Measurements from ENCODE around the gene EDEM3. TPM values are rescaled to one million over a fixed set of nuclear protein-coding genes. Genes with fewer than 3 reads are reported as not detected.

EDEM3 gene
- total and polyA plus RNA-seq, 2 donors (not counting 1 experiment from before 2014, with no cell fraction given), result 4.3 to 20.9 TPM

GRCh38 chr1:184800876-184801275 lies 46.2 kb upstream of the EDEM3 start:
- no peak for ATAC-seq (ENCODE audit: low read depth)
- H3K4me1 Mint-ChIP-seq, result peaks cover 5% of the 10 kb centered on the region
- TF ChIP-seq EZH2 (IDR thresholded peaks at IDR 0.05; ENCODE audit: borderline replicate concordance, insufficient read depth, low read depth, low read length, poor library complexity, severe bottlenecking), result no peak
- TF ChIP-seq, protein P1, sequence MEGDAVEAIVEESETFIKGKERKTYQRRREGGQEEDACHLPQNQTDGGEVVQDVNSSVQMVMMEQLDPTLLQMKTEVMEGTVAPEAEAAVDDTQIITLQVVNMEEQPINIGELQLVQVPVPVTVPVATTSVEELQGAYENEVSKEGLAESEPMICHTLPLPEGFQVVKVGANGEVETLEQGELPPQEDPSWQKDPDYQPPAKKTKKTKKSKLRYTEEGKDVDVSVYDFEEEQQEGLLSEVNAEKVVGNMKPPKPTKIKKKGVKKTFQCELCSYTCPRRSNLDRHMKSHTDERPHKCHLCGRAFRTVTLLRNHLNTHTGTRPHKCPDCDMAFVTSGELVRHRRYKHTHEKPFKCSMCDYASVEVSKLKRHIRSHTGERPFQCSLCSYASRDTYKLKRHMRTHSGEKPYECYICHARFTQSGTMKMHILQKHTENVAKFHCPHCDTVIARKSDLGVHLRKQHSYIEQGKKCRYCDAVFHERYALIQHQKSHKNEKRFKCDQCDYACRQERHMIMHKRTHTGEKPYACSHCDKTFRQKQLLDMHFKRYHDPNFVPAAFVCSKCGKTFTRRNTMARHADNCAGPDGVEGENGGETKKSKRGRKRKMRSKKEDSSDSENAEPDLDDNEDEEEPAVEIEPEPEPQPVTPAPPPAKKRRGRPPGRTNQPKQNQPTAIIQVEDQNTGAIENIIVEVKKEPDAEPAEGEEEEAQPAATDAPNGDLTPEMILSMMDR (IDR thresholded peaks at IDR 0.05), result no peak

GRCh38 chr1:184793967-184794366 lies 39.3 kb upstream of the EDEM3 start:
- H3K9me3 ChIP-seq (ENCODE audit: control extremely low read depth in 1 of 3, control insufficient read depth in 2 of 3, insufficient read depth in 1 of 3, low read length in 2 of 3), result no peaks in the 10 kb centered on the region

More at GRCh38 chr1:184800876-184801275, 46.2 kb upstream of the EDEM3 start:
- no peak overlapping the region for H2AFZ ChIP-seq (ENCODE audit: insufficient read depth, low read depth, low read length, poor library complexity, severe bottlenecking)
- no peak overlapping the region for H3K4me2 ChIP-seq (replicated peaks; ENCODE audit: low read depth, low read length, poor library complexity, severe bottlenecking)
- ChIA-PET POLR2A (no interaction called here), CTCF (no interaction called here)
- peaks cover 0 to 5% of the 10 kb centered on the region in 2 donors for H3K4me1 ChIP-seq (ENCODE audit: control insufficient read depth in 2 of 2, insufficient read depth in 2 of 2, low read length in 2 of 2)
- peaks cover 0 to 2% of the 10 kb centered on the region in 2 experiments for H3K36me3 ChIP-seq (replicated peaks in 1 of 2; ENCODE audit: control extremely low read depth in 1 of 2, control insufficient read depth in 1 of 2, extremely low read depth in 1 of 2, insufficient read depth in 2 of 2, low read length in 1 of 2)
- H3K79me2 ChIP-seq (ENCODE audit: control insufficient read depth, insufficient read depth, low read length), result no peaks in the 10 kb centered on the region
- H3K27ac Mint-ChIP-seq, result no peak overlapping the region
- no peak overlapping the region for H3K27ac ChIP-seq (ENCODE audit: low read length in 2 of 2)
- H3K4me3 Mint-ChIP-seq, result no peak overlapping the region
- no peaks in the 10 kb centered on the region for H3K9me3 ChIP-seq (ENCODE audit: control extremely low read depth in 1 of 3, control insufficient read depth in 2 of 3, insufficient read depth in 1 of 3, low read length in 2 of 3)
- intact Hi-C loops (cut with micrococcal nuclease), result loop anchor here (10.0 kb wide), 1 partner anchor 1414 kb away; no protein-coding TSS in a partner anchor
- H3K9ac ChIP-seq (ENCODE audit: low read length), result no peak overlapping the region
- no peaks in the 10 kb centered on the region for H3K27me3 Mint-ChIP-seq
- no peak overlapping the region for H3K4me3 ChIP-seq (ENCODE audit: control extremely low read depth in 1 of 5, extremely low read depth in 1 of 5, insufficient read depth in 1 of 5, low read depth in 2 of 5, low read length in 4 of 5)
- DNase-seq, result no peak
- H3K27me3 ChIP-seq (replicated peaks in 1 of 4; ENCODE audit: control extremely low read depth in 1 of 4, control insufficient read depth in 3 of 4, insufficient read depth in 4 of 4, low read length in 3 of 4), result no peaks in the 10 kb centered on the region
- H4K20me1 ChIP-seq (ENCODE audit: control insufficient read depth, insufficient read depth, low read length, poor library complexity, severe bottlenecking), result no peaks in the 10 kb centered on the region
- no peaks in the 10 kb centered on the region for H3K9me3 Mint-ChIP-seq (ENCODE audit: insufficient read depth)
- WGBS (ENCODE audit: insufficient coverage), result 100% methylated on average over 3 of the region's 3 CpGs

More at GRCh38 chr1:184793967-184794366, 39.3 kb upstream of the EDEM3 start:
- H3K27ac ChIP-seq (ENCODE audit: low read length in 2 of 2), result no peak overlapping the region
- Mint-ChIP-seq H3K9me3 (ENCODE audit: insufficient read depth) (no peaks in the 10 kb centered on the region), H3K4me1 (no peaks in the 10 kb centered on the region), H3K27ac (no peak overlapping the region), H3K4me3 (no peak overlapping the region), H3K27me3 (no peaks in the 10 kb centered on the region)
- H3K4me2 ChIP-seq (replicated peaks; ENCODE audit: low read depth, low read length, poor library complexity, severe bottlenecking), result no peak overlapping the region
- no peak overlapping the region for H2AFZ ChIP-seq (ENCODE audit: insufficient read depth, low read depth, low read length, poor library complexity, severe bottlenecking)
- TF ChIP-seq EZH2 (IDR thresholded peaks at IDR 0.05; ENCODE audit: borderline replicate concordance, insufficient read depth, low read depth, low read length, poor library complexity, severe bottlenecking), result no peak
- TF ChIP-seq, protein P1 (IDR thresholded peaks at IDR 0.05), result no peak
- DNase-seq (no peak), ATAC-seq (ENCODE audit: low read depth) (no peak)
- H3K27me3 ChIP-seq (replicated peaks in 1 of 4; ENCODE audit: control extremely low read depth in 1 of 4, control insufficient read depth in 3 of 4, insufficient read depth in 4 of 4, low read length in 3 of 4), result no peaks in the 10 kb centered on the region
- no peak overlapping the region for H3K9ac ChIP-seq (ENCODE audit: low read length)
- H3K79me2 ChIP-seq (ENCODE audit: control insufficient read depth, insufficient read depth, low read length), result no peaks in the 10 kb centered on the region
- ChIA-PET POLR2A (no interaction called here), CTCF (interaction anchor here (0.6 to 5.1 kb wide), 4 partner anchors 12 to 382 kb away, joined by 3 to 21 read pairs (median 8); no protein-coding TSS in a partner anchor)
- WGBS (ENCODE audit: insufficient coverage), result no CpG with 5 or more reads among the region's 3 CpGs
- no peak overlapping the region for H3K4me3 ChIP-seq (ENCODE audit: control extremely low read depth in 1 of 5, extremely low read depth in 1 of 5, insufficient read depth in 1 of 5, low read depth in 2 of 5, low read length in 4 of 5)
- intact Hi-C loops (cut with micrococcal nuclease), result no loop called here
- no peaks in the 10 kb centered on the region for H4K20me1 ChIP-seq (ENCODE audit: control insufficient read depth, insufficient read depth, low read length, poor library complexity, severe bottlenecking)
- no peaks in the 10 kb centered on the region for H3K4me1 ChIP-seq (ENCODE audit: control insufficient read depth in 2 of 2, insufficient read depth in 2 of 2, low read length in 2 of 2)
- peaks cover 0 to 2% of the 10 kb centered on the region in 2 experiments for H3K36me3 ChIP-seq (replicated peaks in 1 of 2; ENCODE audit: control extremely low read depth in 1 of 2, control insufficient read depth in 1 of 2, extremely low read depth in 1 of 2, insufficient read depth in 2 of 2, low read length in 1 of 2)
